Measurements from ENCODE around the gene IL13. TPM values are rescaled to one million over a fixed set of nuclear protein-coding genes. Genes with fewer than 3 reads are reported as not detected.

Gene IL13
- total RNA-seq, 1 donor from 2014 or later: 0.75 TPM

DNA sequence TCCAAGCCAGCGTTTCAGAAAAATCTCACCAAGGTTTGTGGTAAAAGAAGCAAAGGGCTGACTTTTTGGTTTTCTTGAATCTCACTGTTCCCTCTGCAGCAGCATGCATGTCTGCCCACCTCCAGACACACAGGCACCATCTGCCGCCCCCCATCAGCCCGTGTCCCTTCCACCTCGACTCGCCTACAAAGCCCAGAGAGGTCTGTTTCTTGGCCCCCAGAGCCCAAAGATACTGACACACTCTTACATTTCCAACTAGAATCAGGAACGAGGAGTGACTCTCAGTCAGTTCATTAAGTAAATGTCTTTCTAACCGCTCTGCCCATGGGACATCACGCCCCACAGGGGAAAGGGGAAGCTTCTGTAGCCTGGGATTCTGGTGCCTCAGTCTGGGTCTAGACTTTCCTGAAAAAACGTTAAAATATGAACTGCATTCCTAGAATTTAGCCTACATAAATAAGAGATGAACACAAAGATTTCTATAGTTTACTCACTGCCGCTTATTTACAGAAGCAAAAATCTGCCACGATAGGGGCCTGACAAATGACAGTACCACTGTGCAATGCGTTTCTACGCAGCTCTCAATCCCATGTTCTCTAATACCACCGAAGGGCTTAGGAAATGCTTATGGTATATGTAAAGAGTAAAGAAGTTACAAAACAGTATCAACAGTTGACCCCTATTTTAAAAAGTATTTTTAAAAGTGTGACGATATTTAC lies 19.9 kb downstream of the IL13 start:
- H3K36me3 Mint-ChIP-seq (ENCODE audit: low read depth): no peaks in the 10 kb centered on the region
- no peaks in the 10 kb centered on the region for H3K9me3 Mint-ChIP-seq
- DNase-seq (no peak), ATAC-seq (ENCODE audit: low read depth) (no peak)
- CTCF ChIA-PET: no interaction called here
- intact Hi-C loops (cut with micrococcal nuclease): no loop called here
- POLR2A ChIA-PET: no interaction called here
- peaks cover 27% of the 10 kb centered on the region for H3K4me1 Mint-ChIP-seq
- H3K4me3 Mint-ChIP-seq: no peak overlapping the region
- no peak overlapping the region for H3K27ac Mint-ChIP-seq
- H3K27me3 Mint-ChIP-seq: no peaks in the 10 kb centered on the region
- TF ChIP-seq, protein P1, sequence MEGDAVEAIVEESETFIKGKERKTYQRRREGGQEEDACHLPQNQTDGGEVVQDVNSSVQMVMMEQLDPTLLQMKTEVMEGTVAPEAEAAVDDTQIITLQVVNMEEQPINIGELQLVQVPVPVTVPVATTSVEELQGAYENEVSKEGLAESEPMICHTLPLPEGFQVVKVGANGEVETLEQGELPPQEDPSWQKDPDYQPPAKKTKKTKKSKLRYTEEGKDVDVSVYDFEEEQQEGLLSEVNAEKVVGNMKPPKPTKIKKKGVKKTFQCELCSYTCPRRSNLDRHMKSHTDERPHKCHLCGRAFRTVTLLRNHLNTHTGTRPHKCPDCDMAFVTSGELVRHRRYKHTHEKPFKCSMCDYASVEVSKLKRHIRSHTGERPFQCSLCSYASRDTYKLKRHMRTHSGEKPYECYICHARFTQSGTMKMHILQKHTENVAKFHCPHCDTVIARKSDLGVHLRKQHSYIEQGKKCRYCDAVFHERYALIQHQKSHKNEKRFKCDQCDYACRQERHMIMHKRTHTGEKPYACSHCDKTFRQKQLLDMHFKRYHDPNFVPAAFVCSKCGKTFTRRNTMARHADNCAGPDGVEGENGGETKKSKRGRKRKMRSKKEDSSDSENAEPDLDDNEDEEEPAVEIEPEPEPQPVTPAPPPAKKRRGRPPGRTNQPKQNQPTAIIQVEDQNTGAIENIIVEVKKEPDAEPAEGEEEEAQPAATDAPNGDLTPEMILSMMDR (IDR thresholded peaks at IDR 0.05): no peak

DNA sequence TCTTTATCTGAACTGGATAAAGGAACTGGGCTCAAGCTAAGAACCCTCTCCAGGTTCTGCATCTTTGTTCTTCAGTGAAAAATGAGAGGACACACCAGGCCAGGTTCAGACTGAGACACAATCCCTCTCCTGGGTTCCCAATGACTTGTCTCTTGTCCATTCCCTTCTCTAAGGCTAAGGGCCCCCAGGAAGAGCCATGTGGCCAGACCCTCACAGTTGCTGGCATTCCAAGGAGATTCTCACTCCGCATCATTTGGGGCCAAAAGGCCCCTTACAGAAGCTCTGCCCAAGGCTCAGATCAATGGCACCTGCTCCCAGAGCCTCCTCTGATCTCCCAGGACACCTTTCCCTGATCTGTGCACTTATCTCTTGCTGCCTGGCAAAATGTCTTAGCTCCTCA lies 20.8 kb downstream of the IL13 start:
- CTCF ChIA-PET: no interaction called here
- H3K27me3 Mint-ChIP-seq: no peaks in the 10 kb centered on the region
- H3K9me3 Mint-ChIP-seq: no peaks in the 10 kb centered on the region
- H3K27ac Mint-ChIP-seq: no peak overlapping the region
- ATAC-seq (ENCODE audit: low read depth) (no peak), DNase-seq (no peak)
- no peak overlapping the region for H3K4me3 Mint-ChIP-seq
- intact Hi-C loops (cut with micrococcal nuclease): no loop called here
- H3K4me1 Mint-ChIP-seq: peaks cover 27% of the 10 kb centered on the region
- no peaks in the 10 kb centered on the region for H3K36me3 Mint-ChIP-seq (ENCODE audit: low read depth)
- TF ChIP-seq, protein P1 (IDR thresholded peaks at IDR 0.05): no peak
- POLR2A ChIA-PET: no interaction called here

DNA sequence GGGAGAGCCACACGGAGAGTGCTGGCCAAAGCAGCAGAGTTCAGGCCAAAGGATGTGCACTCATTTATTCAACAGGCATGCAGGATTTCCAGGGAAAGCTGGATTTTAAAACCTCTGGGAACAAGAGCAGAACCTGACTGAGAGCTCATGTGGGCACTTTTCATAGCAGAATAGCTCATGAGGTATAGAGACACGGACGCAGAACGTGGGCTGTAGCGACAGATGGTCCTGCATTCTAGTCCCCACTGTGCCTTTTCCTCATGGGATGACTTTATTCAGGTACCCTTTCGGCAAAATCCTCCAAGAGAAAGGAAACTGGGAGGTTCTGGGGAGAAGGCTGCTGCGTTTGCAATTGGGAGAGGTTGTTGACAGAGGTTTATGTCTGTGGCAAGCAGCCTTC lies 21.2 kb downstream of the IL13 start:
- Mint-ChIP-seq H3K4me3 (no peak overlapping the region), H3K4me1 (peaks cover 27% of the 10 kb centered on the region), H3K27me3 (no peaks in the 10 kb centered on the region), H3K9me3 (no peaks in the 10 kb centered on the region), H3K27ac (no peak overlapping the region), H3K36me3 (ENCODE audit: low read depth) (no peaks in the 10 kb centered on the region)
- ChIA-PET POLR2A (no interaction called here), CTCF (no interaction called here)
- ATAC-seq (ENCODE audit: low read depth) (no peak), DNase-seq (no peak)
- TF ChIP-seq, protein P1 (IDR thresholded peaks at IDR 0.05): no peak
- intact Hi-C loops (cut with micrococcal nuclease): no loop called here

DNA sequence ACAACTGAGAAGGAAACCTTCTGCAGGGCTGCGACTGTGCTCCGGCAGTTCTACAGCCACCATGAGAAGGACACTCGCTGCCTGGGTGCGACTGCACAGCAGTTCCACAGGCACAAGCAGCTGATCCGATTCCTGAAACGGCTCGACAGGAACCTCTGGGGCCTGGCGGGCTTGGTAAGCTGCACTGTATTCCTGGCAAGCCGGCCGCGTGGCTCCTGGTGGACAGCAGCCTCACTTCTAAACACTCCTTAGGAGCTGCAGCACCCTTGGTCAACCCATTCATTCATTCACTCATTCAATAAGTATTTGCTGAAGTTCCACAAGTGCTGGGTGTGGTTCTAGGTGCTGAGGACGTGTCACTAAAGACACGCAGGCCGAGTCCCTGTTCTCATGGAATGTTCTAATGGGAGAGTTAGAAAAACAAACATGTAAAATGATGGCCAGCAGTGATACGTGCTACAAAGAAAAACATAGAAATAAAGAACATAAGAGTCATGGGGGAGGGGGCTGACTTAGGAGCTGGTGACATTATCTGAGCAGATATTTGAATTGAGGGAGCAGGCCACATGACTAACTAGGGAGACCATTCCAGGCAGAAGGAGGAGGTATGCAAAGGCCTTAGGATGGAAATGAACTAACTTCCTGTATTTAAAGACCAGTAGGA lies 21.9 kb downstream of the IL13 start:
- CTCF ChIA-PET: no interaction called here
- no peaks in the 10 kb centered on the region for H3K9me3 Mint-ChIP-seq
- ATAC-seq (ENCODE audit: low read depth): no peak

More for the DNA sequence above, 21.9 kb downstream of the IL13 start:
- H3K4me3 Mint-ChIP-seq: no peak overlapping the region
- no peaks in the 10 kb centered on the region for H3K27me3 Mint-ChIP-seq
- intact Hi-C loops (cut with micrococcal nuclease): no loop called here
- H3K4me1 Mint-ChIP-seq: peaks cover 27% of the 10 kb centered on the region
- H3K27ac Mint-ChIP-seq: no peak overlapping the region
- DNase-seq: no peak
- no peaks in the 10 kb centered on the region for H3K36me3 Mint-ChIP-seq (ENCODE audit: low read depth)
- POLR2A ChIA-PET: no interaction called here
- TF ChIP-seq, protein P1 (IDR thresholded peaks at IDR 0.05): no peak

Data from activated B cell treated with CpG ODN at 0.5 μM for 24 hours (primary cell).